Measurements from ENCODE around the gene SGPP1. TPM values are rescaled to one million over a fixed set of nuclear protein-coding genes. Genes with fewer than 3 reads are reported as not detected.

SGPP1 gene
- total and polyA plus RNA-seq, 4 experiments from 2014 or later: 12.2 to 15.2 (median 12.5) TPM

Other genes starting within 250 kb of the SGPP1 start
- 10 to 100 TPM; 36.2 to 38.0 TPM for gene PPP2R5E, start 184.7 kb downstream of the SGPP1 start, total RNA-seq
- 10 to 100 TPM; 36.2 to 38.3 TPM for gene PPP2R5E, start 184.7 kb downstream of the SGPP1 start, polyA plus RNA-seq
- 10 to 100 TPM; 32.8 to 36.3 TPM for gene WDR89, start 86.2 kb downstream of the SGPP1 start, total RNA-seq
- 10 to 100 TPM; 23.4 to 28.4 TPM for gene WDR89, start 86.2 kb downstream of the SGPP1 start, polyA plus RNA-seq
- gene SYNE2, start 124.9 kb upstream of the SGPP1 start, total RNA-seq: 100 to 1,000 TPM; 259 to 280 TPM
- gene SYNE2, start 124.9 kb upstream of the SGPP1 start, polyA plus RNA-seq: 100 to 1,000 TPM in 1 of 2 donors, 10 to 100 TPM in 1; 14.2 to 120 TPM